HFFc6 (cell line): Measurements from ENCODE around the gene BDKRB1. TPM values are rescaled to one million over a fixed set of nuclear protein-coding genes. Genes with fewer than 3 reads are reported as not detected.
A peak's percentile ranks its signal among the peaks of the same experiment; 100 is the strongest.

ENCODE experiments used
- DNase-seq: peaks from one replicate; pipeline ENCODE4 v3.0.0-alpha.2; 2018
- H3K27ac Mint-ChIP-seq: 2 replicates; pipeline ENCODE4 v1.8.0; 2020; ENCODE audit warnings: mild to moderate bottlenecking, mixed read lengths
- H3K27me3 Mint-ChIP-seq: 2 replicates; pipeline ENCODE4 v1.8.0; 2021; ENCODE audit warnings: mild to moderate bottlenecking, moderate library complexity, mixed read lengths; ENCODE audit not compliant: insufficient read depth
- H3K36me3 Mint-ChIP-seq: 2 replicates; pipeline ENCODE4 v1.8.0; 2021; ENCODE audit warnings: low read depth, mixed read lengths
- H3K4me1 Mint-ChIP-seq: 2 replicates; pipeline ENCODE4 v1.8.0; 2020; ENCODE audit warnings: low read depth, mixed read lengths
- H3K4me3 Mint-ChIP-seq: 2 replicates; pipeline ENCODE4 v1.8.0; 2020; ENCODE audit warnings: mild to moderate bottlenecking, moderate library complexity, mixed read lengths
- H3K9me3 Mint-ChIP-seq: 2 replicates; pipeline ENCODE4 v1.8.0; 2020; ENCODE audit warnings: mild to moderate bottlenecking, mixed read lengths
- total RNA-seq, 6 experiments: library from RNA; stranded (reverse); fragmentation: NEBNext Ultra II Directional; extraction: Animal tissue kit (Norgen Biotek cat#: 25700); gene quantifications; 2 replicates in 1 of 6; 3 replicates in 5 of 6; pipeline ENCODE4 v1.2.3, GENCODE V29; 2021
- TF ChIP-seq, protein P1 (sequence below): fragments of 200-600 bp; sonication (generic); IDR thresholded peaks from 2 replicates; pipeline ENCODE4 v1.5.0; 2021; ENCODE audit warnings: antibody characterized with exemption, mild to moderate bottlenecking

Gene BDKRB1
- total RNA-seq, 6 experiments from 2014 or later = 41.5 to 67.8 (median 59.2) TPM

DNA sequence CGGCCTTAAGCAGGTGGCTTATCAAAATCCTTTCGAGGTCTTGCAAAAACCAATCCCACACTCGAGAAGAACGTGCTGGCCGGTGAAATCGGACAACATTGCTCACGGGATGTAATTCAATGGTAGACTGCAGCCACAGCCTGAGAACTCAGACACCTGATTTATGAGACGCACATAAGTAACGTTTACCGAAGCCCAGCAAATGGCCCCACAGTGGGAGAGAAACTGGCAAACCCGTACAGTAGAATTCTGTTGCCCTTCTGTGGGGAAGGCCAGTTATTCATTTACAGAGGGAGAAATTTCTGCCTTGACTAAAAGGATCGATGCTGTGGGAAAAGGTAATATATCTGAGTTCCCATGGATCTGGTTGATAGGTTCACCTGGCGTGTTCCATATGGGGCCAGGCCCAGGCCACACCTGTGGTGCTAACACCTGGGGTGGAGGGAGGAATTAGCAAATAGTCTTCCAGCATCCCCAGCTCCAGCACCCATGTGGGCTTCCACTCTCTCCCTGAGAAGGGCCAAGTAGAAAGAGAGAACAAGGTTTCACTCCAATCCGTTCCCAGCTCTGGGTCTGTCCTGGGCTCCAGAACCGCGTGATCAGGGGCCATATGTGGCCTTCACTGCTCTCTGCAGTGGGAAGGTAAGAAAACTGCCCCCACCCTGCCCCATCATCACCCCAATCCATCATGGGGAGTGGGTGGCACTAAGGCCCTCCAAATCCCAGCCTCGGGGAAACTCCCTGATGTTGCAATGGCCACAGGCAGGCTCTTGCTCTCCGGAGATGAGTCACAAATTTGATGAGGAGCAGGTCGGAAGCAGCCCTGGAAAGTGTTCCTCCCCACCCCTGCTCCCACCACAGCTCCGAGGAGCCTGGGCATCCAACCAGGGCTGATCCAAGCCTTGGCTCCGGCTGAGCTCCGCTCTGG, 12.7 kb downstream of the BDKRB1 start:
- peaks cover 9% of the 10 kb centered on the region for H3K27me3 Mint-ChIP-seq
- H3K4me1 Mint-ChIP-seq = peaks cover 85% of the 10 kb centered on the region
- peaks cover 72% of the 10 kb centered on the region for H3K36me3 Mint-ChIP-seq
- H3K4me3 Mint-ChIP-seq = peak overlapping the region; percentile 70
- H3K9me3 Mint-ChIP-seq = peaks cover 27% of the 10 kb centered on the region
- H3K27ac Mint-ChIP-seq = peak overlapping the region; percentile 94
- TF ChIP-seq, protein P1, sequence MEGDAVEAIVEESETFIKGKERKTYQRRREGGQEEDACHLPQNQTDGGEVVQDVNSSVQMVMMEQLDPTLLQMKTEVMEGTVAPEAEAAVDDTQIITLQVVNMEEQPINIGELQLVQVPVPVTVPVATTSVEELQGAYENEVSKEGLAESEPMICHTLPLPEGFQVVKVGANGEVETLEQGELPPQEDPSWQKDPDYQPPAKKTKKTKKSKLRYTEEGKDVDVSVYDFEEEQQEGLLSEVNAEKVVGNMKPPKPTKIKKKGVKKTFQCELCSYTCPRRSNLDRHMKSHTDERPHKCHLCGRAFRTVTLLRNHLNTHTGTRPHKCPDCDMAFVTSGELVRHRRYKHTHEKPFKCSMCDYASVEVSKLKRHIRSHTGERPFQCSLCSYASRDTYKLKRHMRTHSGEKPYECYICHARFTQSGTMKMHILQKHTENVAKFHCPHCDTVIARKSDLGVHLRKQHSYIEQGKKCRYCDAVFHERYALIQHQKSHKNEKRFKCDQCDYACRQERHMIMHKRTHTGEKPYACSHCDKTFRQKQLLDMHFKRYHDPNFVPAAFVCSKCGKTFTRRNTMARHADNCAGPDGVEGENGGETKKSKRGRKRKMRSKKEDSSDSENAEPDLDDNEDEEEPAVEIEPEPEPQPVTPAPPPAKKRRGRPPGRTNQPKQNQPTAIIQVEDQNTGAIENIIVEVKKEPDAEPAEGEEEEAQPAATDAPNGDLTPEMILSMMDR = no peak
- peak; percentile 92 for DNase-seq

GRCh38 chr14:96269359-96269710, 13.3 kb downstream of the BDKRB1 start:
- Mint-ChIP-seq H3K4me1 (peaks cover 85% of the 10 kb centered on the region), H3K9me3 (peaks cover 27% of the 10 kb centered on the region), H3K27ac (peak overlapping the region; percentile 94), H3K27me3 (peaks cover 9% of the 10 kb centered on the region), H3K36me3 (peaks cover 65% of the 10 kb centered on the region), H3K4me3 (peak overlapping the region; percentile 70)
- DNase-seq = no peak
- TF ChIP-seq, protein P1 = no peak

DNA sequence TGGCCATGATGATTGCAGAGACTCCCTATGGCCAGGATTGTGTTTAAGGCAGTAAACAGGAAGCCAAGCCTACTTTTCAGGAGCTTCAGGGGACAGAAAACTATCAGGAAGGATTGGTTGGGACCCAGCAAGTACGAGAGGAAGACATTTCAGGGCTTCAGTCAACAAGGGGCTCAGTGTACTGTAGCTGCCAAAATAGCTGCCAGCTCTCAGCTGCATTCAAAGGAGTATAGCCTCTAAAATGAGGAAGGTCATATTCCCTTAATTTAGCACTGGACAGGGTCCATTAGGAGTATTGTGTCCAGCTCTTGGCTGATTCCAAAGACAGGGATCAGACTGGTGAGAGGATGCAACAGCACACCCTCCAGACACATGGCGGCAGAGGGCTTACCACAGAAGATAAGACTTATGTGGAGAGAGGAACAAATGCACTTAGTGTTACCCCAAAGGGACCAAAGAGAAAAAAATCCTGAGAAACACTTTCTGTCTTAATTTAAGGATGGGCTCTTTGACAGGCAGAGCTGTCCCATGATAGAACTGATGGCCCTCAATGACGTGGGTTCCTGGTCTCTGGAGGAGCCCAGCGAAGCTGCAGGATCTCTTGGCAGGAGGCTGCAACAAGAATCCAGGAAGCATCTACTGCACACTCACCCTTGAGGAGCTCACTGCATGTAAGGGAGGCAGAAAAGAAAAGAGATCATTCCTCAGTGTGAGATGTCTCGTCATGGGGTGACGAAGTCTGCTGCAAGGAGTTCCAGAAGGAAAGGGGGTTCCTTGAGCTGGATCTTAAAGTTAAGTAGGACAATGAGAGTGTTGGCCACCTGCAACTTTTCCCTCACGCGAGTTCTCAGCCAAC, 14.8 kb downstream of the BDKRB1 start:
- peaks cover 85% of the 10 kb centered on the region for H3K4me1 Mint-ChIP-seq
- H3K27me3 Mint-ChIP-seq = peaks cover 7% of the 10 kb centered on the region
- H3K27ac Mint-ChIP-seq = peak overlapping the region; percentile 14; the same call in 1 of the 2 replicates
- TF ChIP-seq, protein P1 = no peak
- no peak overlapping the region for H3K4me3 Mint-ChIP-seq
- peaks cover 54% of the 10 kb centered on the region for H3K36me3 Mint-ChIP-seq
- H3K9me3 Mint-ChIP-seq = peaks cover 27% of the 10 kb centered on the region
- no peak for DNase-seq

DNA sequence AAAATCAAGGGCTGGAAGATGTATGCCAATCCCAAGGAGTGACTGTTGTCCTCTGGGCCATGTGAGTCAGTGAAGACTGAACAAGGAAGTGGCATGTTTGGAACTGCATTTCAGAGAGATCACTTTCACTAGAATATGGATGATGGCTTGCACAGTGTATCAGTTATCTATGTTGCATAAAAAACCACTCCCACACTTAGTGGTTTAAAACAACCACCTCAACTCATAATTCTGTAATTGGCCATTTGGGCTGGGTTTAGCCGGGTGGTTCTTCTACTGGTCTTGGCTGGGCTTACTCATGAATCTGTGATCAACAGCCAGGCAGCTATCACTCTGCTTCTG, 15.4 kb downstream of the BDKRB1 start:
- TF ChIP-seq, protein P1 = no peak
- no peak for DNase-seq
- Mint-ChIP-seq H3K4me3 (no peak overlapping the region), H3K27ac (no peak overlapping the region), H3K27me3 (peaks cover 7% of the 10 kb centered on the region), H3K9me3 (peaks cover 27% of the 10 kb centered on the region), H3K36me3 (peaks cover 48% of the 10 kb centered on the region), H3K4me1 (peaks cover 82% of the 10 kb centered on the region)

DNA sequence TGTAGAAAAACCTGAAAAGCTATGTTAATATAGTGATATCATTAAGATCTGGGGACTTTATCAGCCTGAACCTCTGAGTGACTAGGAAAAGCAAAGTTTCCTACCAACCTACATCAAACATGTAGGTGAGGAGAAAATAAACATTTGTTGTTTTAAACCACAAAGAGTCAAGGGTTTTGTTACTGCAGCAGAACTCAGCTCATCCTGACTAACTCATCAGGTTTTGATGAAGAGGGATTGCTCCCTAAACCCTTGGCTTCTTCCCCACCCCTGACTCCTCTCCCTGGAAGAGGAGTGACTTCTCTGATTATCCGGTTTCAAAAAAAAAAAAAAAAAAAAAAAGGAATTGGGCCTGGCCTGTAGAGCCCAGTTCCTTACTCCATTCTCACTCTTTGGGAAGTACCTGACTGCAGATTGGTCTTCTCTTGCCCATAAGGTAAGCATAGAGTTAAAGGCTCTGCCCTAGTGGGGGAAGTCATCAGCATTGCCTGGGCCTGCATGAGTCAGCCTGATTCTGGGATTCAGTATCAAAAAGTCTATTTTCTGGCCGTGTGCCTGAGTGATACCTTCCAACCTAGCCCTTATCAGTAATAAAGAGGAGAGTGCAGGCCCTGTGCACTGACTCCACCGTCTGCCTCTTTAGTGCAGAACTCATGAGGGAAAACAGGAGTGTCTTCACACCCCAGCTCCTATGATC, 16.9 kb downstream of the BDKRB1 start:
- no peak for DNase-seq
- H3K27ac Mint-ChIP-seq = peak overlapping the region; percentile 83
- peaks cover 3% of the 10 kb centered on the region for H3K27me3 Mint-ChIP-seq
- H3K4me3 Mint-ChIP-seq = no peak overlapping the region
- H3K9me3 Mint-ChIP-seq = peaks cover 30% of the 10 kb centered on the region
- TF ChIP-seq, protein P1 = no peak
- H3K4me1 Mint-ChIP-seq = peaks cover 67% of the 10 kb centered on the region
- peaks cover 42% of the 10 kb centered on the region for H3K36me3 Mint-ChIP-seq
